Left cardiac atrium (tissue), 2 donors: Measurements from ENCODE around the gene TRMO. TPM values are rescaled to one million over a fixed set of nuclear protein-coding genes. Genes with fewer than 3 reads are reported as not detected.

Experiments used
- total RNA-seq, 2 donors: library from RNA; stranded (reverse); fragmentation: NEBNext Ultra II Directional; extraction: Animal tissue kit (Norgen Biotek cat#: 25700); gene quantifications; one replicate each; pipeline ENCODE4 v1.2.1, GENCODE V29; 2021
- donor health status: DM: no; HTN: yes; CAD: no; lungs with severe emphysema.
- donor health status: DM: yes; HTN: yes; CAD: no.

Gene TRMO
- total RNA-seq, 2 donors from 2014 or later: 7.0 to 8.2 TPM

Other genes with a start within 250 kb of the TRMO start
- 10 to 100 TPM in 1 of 2 donors, 1 to 10 TPM in 1; 5.7 to 14.2 TPM for gene XPA, start 225.2 kb downstream of the TRMO start, total RNA-seq
- not detected for gene FOXE1, start 69.3 kb downstream of the TRMO start, total RNA-seq
- under 1 TPM in 1 of 2 donors, not detected in 1; 0.10 TPM for gene HEMGN, start 15.7 kb upstream of the TRMO start, total RNA-seq
- gene ANP32B, start 60.8 kb upstream of the TRMO start, total RNA-seq: 10 to 100 TPM; 55.2 to 70.2 TPM
- gene NANS, start 134.2 kb upstream of the TRMO start, total RNA-seq: 10 to 100 TPM; 31.0 to 41.5 TPM
- 10 to 100 TPM in 1 of 2 donors, 1 to 10 TPM in 1; 4.3 to 12.2 TPM for gene TRIM14, start 196.7 kb upstream of the TRMO start, total RNA-seq